GM23338 (cell line): ENCODE measurements around the gene FGF11.

ENCODE experiments used
- CTCF ChIP-seq, 2 experiments: fragments of 200-600 bp in 1 of 2; sonication (generic) in 1 of 2; conservative IDR thresholded peaks; 2 replicates each; pipeline versions ENCODE4 v1.5.1 to v1.6.1; 2016 to 2017; ENCODE audit warnings: antibody characterized with exemption in 2 of 2, low read depth in 2 of 2, mild to moderate bottlenecking in 2 of 2, moderate library complexity in 1 of 2
- EZH2 ChIP-seq: fragments of 200-600 bp; sonication (generic); IDR thresholded peaks from one replicate; pipeline ENCODE4 v1.8.0; 2017; ENCODE audit warnings: antibody characterized with exemption, mild to moderate bottlenecking, low read depth; ENCODE audit not compliant: unreplicated experiment
- EZH2phosphoT487 ChIP-seq: fragments of 200-600 bp; sonication (generic); IDR thresholded peaks from one replicate; pipeline ENCODE4 v1.8.1; 2018; ENCODE audit warnings: antibody characterized with exemption; ENCODE audit not compliant: unreplicated experiment
- JUNB ChIP-seq: IDR thresholded peaks from one replicate; pipeline ENCODE4 v1.6.1; 2016; ENCODE audit warnings: antibody characterized with exemption; ENCODE audit not compliant: unreplicated experiment
- TF ChIP-seq, protein P1 (sequence below): IDR thresholded peaks from 2 replicates; pipeline ENCODE4 v1.6.1; 2016; ENCODE audit warnings: antibody characterized with exemption
- TF ChIP-seq, protein P2 (sequence below): IDR thresholded peaks from one replicate; pipeline ENCODE4 v1.6.1; 2018; ENCODE audit warnings: antibody characterized with exemption; ENCODE audit not compliant: unreplicated experiment

DNA sequence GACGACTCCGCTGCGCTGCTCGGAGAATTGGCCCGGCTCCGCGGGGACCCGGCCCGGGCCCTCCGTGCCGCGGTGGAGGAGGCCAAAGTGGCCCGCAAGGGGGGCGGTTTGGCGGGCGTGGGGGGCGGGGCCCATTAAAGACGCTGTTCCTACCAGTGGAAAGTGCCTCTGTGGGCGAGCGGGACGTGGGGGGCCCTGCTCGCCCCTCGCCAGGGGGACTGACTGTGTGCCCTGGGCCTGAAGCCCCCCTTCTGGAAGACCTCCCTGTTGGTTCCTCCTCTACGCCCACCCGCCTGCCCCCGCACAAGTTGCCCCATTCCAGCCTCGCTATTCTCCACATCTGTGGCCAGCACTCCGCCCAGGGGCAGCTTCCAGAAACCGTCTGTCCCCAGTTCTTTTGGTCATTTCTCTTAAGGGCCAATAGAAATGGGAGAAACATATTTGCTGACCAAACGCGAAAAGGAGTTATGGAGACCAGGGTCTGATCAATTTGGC lies 1.9 kb upstream of the FGF11 start:
- TF ChIP-seq EZH2phosphoT487: no peak
- no peak for TF ChIP-seq EZH2
- TF ChIP-seq CTCF (conservative IDR thresholded peaks at IDR 0.05; ENCODE audit: low read depth in 2 of 2): no peak
- TF ChIP-seq, protein P1, sequence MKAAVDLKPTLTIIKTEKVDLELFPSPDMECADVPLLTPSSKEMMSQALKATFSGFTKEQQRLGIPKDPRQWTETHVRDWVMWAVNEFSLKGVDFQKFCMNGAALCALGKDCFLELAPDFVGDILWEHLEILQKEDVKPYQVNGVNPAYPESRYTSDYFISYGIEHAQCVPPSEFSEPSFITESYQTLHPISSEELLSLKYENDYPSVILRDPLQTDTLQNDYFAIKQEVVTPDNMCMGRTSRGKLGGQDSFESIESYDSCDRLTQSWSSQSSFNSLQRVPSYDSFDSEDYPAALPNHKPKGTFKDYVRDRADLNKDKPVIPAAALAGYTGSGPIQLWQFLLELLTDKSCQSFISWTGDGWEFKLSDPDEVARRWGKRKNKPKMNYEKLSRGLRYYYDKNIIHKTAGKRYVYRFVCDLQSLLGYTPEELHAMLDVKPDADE: no peak
- TF ChIP-seq, protein P2, sequence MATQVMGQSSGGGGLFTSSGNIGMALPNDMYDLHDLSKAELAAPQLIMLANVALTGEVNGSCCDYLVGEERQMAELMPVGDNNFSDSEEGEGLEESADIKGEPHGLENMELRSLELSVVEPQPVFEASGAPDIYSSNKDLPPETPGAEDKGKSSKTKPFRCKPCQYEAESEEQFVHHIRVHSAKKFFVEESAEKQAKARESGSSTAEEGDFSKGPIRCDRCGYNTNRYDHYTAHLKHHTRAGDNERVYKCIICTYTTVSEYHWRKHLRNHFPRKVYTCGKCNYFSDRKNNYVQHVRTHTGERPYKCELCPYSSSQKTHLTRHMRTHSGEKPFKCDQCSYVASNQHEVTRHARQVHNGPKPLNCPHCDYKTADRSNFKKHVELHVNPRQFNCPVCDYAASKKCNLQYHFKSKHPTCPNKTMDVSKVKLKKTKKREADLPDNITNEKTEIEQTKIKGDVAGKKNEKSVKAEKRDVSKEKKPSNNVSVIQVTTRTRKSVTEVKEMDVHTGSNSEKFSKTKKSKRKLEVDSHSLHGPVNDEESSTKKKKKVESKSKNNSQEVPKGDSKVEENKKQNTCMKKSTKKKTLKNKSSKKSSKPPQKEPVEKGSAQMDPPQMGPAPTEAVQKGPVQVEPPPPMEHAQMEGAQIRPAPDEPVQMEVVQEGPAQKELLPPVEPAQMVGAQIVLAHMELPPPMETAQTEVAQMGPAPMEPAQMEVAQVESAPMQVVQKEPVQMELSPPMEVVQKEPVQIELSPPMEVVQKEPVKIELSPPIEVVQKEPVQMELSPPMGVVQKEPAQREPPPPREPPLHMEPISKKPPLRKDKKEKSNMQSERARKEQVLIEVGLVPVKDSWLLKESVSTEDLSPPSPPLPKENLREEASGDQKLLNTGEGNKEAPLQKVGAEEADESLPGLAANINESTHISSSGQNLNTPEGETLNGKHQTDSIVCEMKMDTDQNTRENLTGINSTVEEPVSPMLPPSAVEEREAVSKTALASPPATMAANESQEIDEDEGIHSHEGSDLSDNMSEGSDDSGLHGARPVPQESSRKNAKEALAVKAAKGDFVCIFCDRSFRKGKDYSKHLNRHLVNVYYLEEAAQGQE: no peak
- TF ChIP-seq JUNB: no peak
